Skeletal muscle satellite cell (primary cell): ENCODE results near the gene ADAM19.
A peak's percentile ranks its signal among the peaks of the same experiment; 100 is the strongest.

Experiments used
- H3K27me3 ChIP-seq: 2 replicates; pipeline ENCODE4 v1.7.0; 2013; ENCODE audit warnings: low read length; ENCODE audit not compliant: control insufficient read depth, insufficient read depth
- H3K36me3 ChIP-seq: 2 replicates; pipeline ENCODE4 v1.7.0; 2013; ENCODE audit warnings: mild to moderate bottlenecking, control low read depth, low read length; ENCODE audit not compliant: insufficient read depth
- H3K4me1 ChIP-seq: 2 replicates; pipeline ENCODE4 v1.7.0; 2013; ENCODE audit warnings: low read length; ENCODE audit not compliant: control insufficient read depth, insufficient read depth
- H3K4me2 ChIP-seq: 2 replicates; pipeline ENCODE4 v1.7.0; 2013; ENCODE audit warnings: mild to moderate bottlenecking, low read length
- H3K4me3 ChIP-seq: 2 replicates; pipeline ENCODE4 v1.7.0; 2013; ENCODE audit warnings: low read length
- H3K9ac ChIP-seq: 2 replicates; pipeline ENCODE4 v1.7.0; 2013; ENCODE audit warnings: mild to moderate bottlenecking, low read depth, low read length, moderate library complexity
- H3K9me3 ChIP-seq: replicated peaks from 2 replicates; pipeline ENCODE4 v1.7.0; 2013; ENCODE audit warnings: mild to moderate bottlenecking, control low read depth, low read length

ADAM19 gene

GRCh38 chr5:157593052-157593757 is 17.6 kb upstream of the ADAM19 start:
- H3K36me3 ChIP-seq: no peaks in the 10 kb centered on the region
- H3K4me1 ChIP-seq: peaks cover 42% of the 10 kb centered on the region
- H3K4me2 ChIP-seq: no peak overlapping the region
- peak overlapping the region; percentile 24 for H3K9ac ChIP-seq
- no peaks in the 10 kb centered on the region for H3K27me3 ChIP-seq
- no peak overlapping the region for H3K4me3 ChIP-seq
- no peaks in the 10 kb centered on the region for H3K9me3 ChIP-seq

- Histone ChIP-seq H3K9ac (peak overlapping the region; percentile 30), H3K36me3 (no peaks in the 10 kb centered on the region), H3K4me1 (peaks cover 42% of the 10 kb centered on the region), H3K4me2 (peak overlapping the region; percentile 24), H3K4me3 (no peak overlapping the region), H3K9me3 (no peaks in the 10 kb centered on the region), H3K27me3 (no peaks in the 10 kb centered on the region)
Observed at GRCh38 chr5:157592594-157592993, 17.0 kb upstream of the ADAM19 start.

- Histone ChIP-seq H3K4me3 (no peak overlapping the region), H3K27me3 (no peaks in the 10 kb centered on the region), H3K9ac (no peak overlapping the region)
Observed at GRCh38 chr5:157590478-157590877, 14.9 kb upstream of the ADAM19 start.

GRCh38 chr5:157584628-157585027 is 9.1 kb upstream of the ADAM19 start:
- H3K27me3 ChIP-seq: no peaks in the 10 kb centered on the region
- H3K4me2 ChIP-seq: no peak overlapping the region
- no peak overlapping the region for H3K4me3 ChIP-seq
- no peaks in the 10 kb centered on the region for H3K36me3 ChIP-seq
- H3K4me1 ChIP-seq: peaks cover 14% of the 10 kb centered on the region
- peaks cover 2% of the 10 kb centered on the region for H3K9me3 ChIP-seq
- H3K9ac ChIP-seq: no peak overlapping the region

More at GRCh38 chr5:157590478-157590877, 14.9 kb upstream of the ADAM19 start:
- Histone ChIP-seq H3K36me3 (no peaks in the 10 kb centered on the region), H3K9me3 (no peaks in the 10 kb centered on the region), H3K4me1 (peaks cover 42% of the 10 kb centered on the region), H3K4me2 (no peak overlapping the region)

- no peaks in the 10 kb centered on the region for H3K36me3 ChIP-seq
- peaks cover 2% of the 10 kb centered on the region for H3K9me3 ChIP-seq
- H3K9ac ChIP-seq: no peak overlapping the region
- peaks cover 14% of the 10 kb centered on the region for H3K4me1 ChIP-seq
- no peaks in the 10 kb centered on the region for H3K27me3 ChIP-seq
- H3K4me2 ChIP-seq: no peak overlapping the region
- H3K4me3 ChIP-seq: no peak overlapping the region
Observed at GRCh38 chr5:157582731-157583620, 7.4 kb upstream of the ADAM19 start.

- H3K4me2 ChIP-seq: no peak overlapping the region
- H3K9me3 ChIP-seq: peaks cover 2% of the 10 kb centered on the region
Observed at GRCh38 chr5:157581901-157582300, 6.3 kb upstream of the ADAM19 start.

GRCh38 chr5:157578079-157578780 is 2.7 kb upstream of the ADAM19 start:
- H3K4me2 ChIP-seq: no peak overlapping the region
- H3K9me3 ChIP-seq: no peaks in the 10 kb centered on the region
- H3K27me3 ChIP-seq: no peaks in the 10 kb centered on the region
- H3K4me1 ChIP-seq: peaks cover 35% of the 10 kb centered on the region
- no peaks in the 10 kb centered on the region for H3K36me3 ChIP-seq
- no peak overlapping the region for H3K9ac ChIP-seq
- H3K4me3 ChIP-seq: no peak overlapping the region

More at GRCh38 chr5:157581901-157582300, 6.3 kb upstream of the ADAM19 start:
- no peak overlapping the region for H3K9ac ChIP-seq
- no peaks in the 10 kb centered on the region for H3K36me3 ChIP-seq
- no peak overlapping the region for H3K4me3 ChIP-seq
- H3K4me1 ChIP-seq: peaks cover 14% of the 10 kb centered on the region
- no peaks in the 10 kb centered on the region for H3K27me3 ChIP-seq

GRCh38 chr5:157576678-157577077 is 1.1 kb upstream of the ADAM19 start:
- Histone ChIP-seq H3K4me1 (peaks cover 30% of the 10 kb centered on the region), H3K9me3 (no peaks in the 10 kb centered on the region), H3K36me3 (no peaks in the 10 kb centered on the region), H3K4me3 (no peak overlapping the region), H3K27me3 (no peaks in the 10 kb centered on the region), H3K9ac (peak overlapping the region; percentile 90), H3K4me2 (peak overlapping the region; percentile 98)

- Histone ChIP-seq H3K9me3 (no peaks in the 10 kb centered on the region), H3K9ac (peak overlapping the region; percentile 90), H3K4me2 (peak overlapping the region; percentile 98), H3K27me3 (no peaks in the 10 kb centered on the region), H3K4me1 (peaks cover 41% of the 10 kb centered on the region), H3K4me3 (peak overlapping the region; percentile 95), H3K36me3 (peaks cover 16% of the 10 kb centered on the region)
Observed at GRCh38 chr5:157574456-157575380, 857 bp downstream of the ADAM19 start.

GRCh38 chr5:157571357-157571827 is 4.2 kb downstream of the ADAM19 start:
- Histone ChIP-seq H3K4me1 (peaks cover 36% of the 10 kb centered on the region), H3K4me3 (no peak overlapping the region), H3K4me2 (peak overlapping the region; percentile 64)

More at GRCh38 chr5:157571357-157571827, 4.2 kb downstream of the ADAM19 start:
- no peaks in the 10 kb centered on the region for H3K27me3 ChIP-seq
- no peak overlapping the region for H3K9ac ChIP-seq
- H3K36me3 ChIP-seq: peaks cover 40% of the 10 kb centered on the region
- no peaks in the 10 kb centered on the region for H3K9me3 ChIP-seq
